ENCODE results near the gene FXYD2.

GRCh38 chr11:117863383-117863782, 38.8 kb upstream of the FXYD2 start:
- no peak for TF ChIP-seq CTCF (IDR thresholded peaks at IDR 0.05)
- TF ChIP-seq ZNF263 (CRISPR knock-in tag; IDR thresholded peaks at IDR 0.05; ENCODE audit: low read depth): no peak
- no peak for TF ChIP-seq CREB1 (CRISPR knock-in tag; IDR thresholded peaks at IDR 0.05)
- TF ChIP-seq NFE2L1 (CRISPR knock-in tag; IDR thresholded peaks at IDR 0.05): no peak
- no peak for TF ChIP-seq MXD4 (CRISPR knock-in tag; IDR thresholded peaks at IDR 0.05; ENCODE audit: borderline replicate concordance)
- TF ChIP-seq ETV6 (CRISPR knock-in tag; IDR thresholded peaks at IDR 0.05): no peak
- TF ChIP-seq, protein P1, sequence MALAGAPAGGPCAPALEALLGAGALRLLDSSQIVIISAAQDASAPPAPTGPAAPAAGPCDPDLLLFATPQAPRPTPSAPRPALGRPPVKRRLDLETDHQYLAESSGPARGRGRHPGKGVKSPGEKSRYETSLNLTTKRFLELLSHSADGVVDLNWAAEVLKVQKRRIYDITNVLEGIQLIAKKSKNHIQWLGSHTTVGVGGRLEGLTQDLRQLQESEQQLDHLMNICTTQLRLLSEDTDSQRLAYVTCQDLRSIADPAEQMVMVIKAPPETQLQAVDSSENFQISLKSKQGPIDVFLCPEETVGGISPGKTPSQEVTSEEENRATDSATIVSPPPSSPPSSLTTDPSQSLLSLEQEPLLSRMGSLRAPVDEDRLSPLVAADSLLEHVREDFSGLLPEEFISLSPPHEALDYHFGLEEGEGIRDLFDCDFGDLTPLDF (CRISPR knock-in tag; IDR thresholded peaks at IDR 0.05): no peak
- TF ChIP-seq MAX (CRISPR knock-in tag; IDR thresholded peaks at IDR 0.05): no peak
- no peak for TF ChIP-seq PREB (CRISPR knock-in tag; IDR thresholded peaks at IDR 0.05; ENCODE audit: borderline replicate concordance)

Measured in WTC11 (cell line).